ENCODE measurements around the gene USP34.

- TF ChIP-seq CTCF (IDR thresholded peaks at IDR 0.05; ENCODE audit: low read depth, low read length, missing input control) (no peak), MAX (IDR thresholded peaks at IDR 0.05) (no peak), RXRA (IDR thresholded peaks at IDR 0.05) (no peak), SP1 (IDR thresholded peaks at IDR 0.05) (no peak), REST (IDR thresholded peaks at IDR 0.05) (no peak), YY1 (IDR thresholded peaks at IDR 0.05) (no peak), TAF1 (conservative IDR thresholded peaks at IDR 0.05) (no peak), ATF3 (IDR thresholded peaks at IDR 0.05) (no peak)
Observed at GRCh38 chr2:61233581-61233980, 237.3 kb downstream of the USP34 start.

All from liver (tissue), 3 donors.